HCEC 1CT (cell line): ENCODE results near the gene COMT.

Source experiments
- DNase-seq: peaks from one replicate; pipeline ENCODE4 v3.0.0-alpha.2; 2017

The COMT gene

DNA sequence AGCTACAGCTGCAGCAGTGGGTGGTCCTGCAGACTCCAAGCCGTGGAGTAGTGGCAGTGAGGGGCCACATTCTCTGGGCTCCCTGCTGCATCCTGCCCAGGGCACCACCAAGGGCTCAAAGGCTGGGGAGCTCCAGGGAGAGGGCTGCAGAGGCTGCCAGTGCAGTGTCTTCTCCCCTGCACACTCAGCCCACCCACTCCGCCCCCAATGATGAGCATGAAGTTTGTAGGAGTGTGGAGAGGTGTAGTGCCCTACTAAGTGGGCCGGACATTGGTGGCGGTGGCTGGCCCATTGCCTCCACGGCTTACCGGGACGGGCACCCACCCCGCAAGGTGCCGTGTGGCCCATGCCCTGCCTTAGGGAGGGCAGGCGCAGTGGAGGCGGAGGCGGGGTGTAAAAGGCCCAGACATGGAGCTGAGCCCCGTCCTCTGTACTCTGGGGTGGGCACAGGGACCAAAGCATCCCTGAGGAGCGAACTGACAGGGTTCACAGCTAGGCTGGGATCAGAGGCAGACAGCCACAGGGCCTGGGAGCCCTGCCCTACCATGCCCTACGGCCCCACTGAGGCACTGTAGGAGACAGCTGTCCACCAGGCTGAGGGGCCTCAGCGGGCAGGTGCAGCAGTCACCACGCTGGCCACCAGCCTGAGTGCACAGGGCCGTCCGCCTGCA lies 56.1 kb downstream of the COMT start:
- DNase-seq = no peak

- no peak for DNase-seq
These were observed 56.8 kb downstream of the COMT start for GRCh38 chr22:19998232-19998951.

GRCh38 chr22:19998991-19999820 lies 57.6 kb downstream of the COMT start:
- no peak for DNase-seq

DNA sequence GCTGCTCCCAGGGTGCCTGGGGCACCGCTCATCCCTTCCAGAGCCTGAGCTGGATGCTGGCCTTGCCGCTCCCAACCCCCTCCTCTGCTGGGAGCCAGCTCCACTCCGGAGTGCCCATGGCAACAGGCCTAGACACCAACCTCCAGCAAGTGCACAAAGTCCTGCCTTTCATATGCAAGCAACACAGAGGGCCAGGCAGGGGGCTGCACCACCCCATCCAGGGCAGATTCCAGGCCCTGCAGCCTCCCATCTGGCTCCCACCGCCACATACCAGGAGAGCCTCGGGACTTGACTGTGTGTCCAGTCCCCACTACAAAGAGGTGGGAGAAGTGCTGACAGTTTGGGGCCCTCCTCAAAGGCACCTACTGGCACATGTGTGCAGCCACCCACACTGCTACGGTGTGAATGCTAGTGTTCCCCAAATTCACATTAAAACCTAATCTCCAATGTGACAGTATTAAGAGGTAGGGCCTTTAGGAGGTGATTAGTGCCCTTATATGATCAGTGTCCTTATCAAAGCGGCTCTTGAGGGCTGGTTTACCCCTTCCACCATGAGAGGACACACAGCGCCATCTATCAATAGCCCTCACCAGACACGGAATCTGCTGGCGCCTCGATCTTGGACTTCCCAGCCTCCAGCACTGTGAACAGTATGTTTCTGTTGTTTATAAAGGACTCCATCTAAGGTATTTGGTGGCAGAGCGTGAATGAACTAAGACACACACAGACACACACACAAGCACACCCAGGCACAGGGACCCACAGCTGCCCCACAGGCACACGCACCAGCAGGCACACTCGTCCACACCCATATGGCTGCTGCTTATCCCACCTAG lies 58.9 kb downstream of the COMT start:
- DNase-seq = no peak

- DNase-seq = no peak
These were observed 59.6 kb downstream of the COMT start for GRCh38 chr22:20001082-20001638.

GRCh38 chr22:20002128-20002527 lies 60.6 kb downstream of the COMT start:
- DNase-seq = no peak

- no peak for DNase-seq
These were observed 61.1 kb downstream of the COMT start for GRCh38 chr22:20002636-20003035.

DNA sequence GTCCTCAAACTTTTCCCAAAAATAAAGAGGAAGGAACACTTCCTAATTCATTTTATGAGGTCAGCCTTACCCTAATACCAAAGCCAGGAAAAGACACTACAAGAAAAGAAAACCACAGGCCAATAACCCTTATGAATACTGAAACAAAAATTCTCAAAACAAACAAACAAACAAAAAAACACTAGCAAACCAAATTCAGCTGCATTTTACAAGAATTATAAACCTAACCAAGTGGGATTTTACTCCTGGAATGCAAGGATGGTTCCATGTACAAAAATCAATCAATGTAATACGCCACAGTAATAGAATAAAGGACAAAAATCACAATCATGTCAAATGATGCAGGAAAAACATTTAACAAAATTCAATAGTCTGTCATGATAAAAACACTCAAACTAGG lies 61.7 kb downstream of the COMT start:
- DNase-seq = no peak

DNA sequence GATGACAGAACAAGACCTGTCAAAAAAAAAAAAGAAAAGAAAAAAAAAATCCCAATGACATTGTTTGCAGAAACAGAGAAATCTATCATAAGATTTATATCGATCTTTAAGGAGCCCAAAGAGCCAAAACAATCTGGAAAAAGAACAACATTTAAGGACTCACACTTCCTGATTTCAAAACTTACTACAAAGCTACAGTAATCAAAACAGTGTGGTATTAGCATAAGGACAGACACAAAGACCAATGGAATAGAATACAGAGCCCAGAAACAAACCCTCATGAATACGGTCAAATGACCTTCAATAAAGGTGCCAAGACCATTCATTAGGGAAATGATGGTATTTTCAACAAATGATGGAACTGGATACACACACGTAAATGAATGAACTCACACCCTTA lies 62.9 kb downstream of the COMT start:
- DNase-seq = no peak

- DNase-seq = no peak
These were observed 66.8 kb downstream of the COMT start for GRCh38 chr22:20008221-20008995.

GRCh38 chr22:20009018-20009491 lies 67.5 kb downstream of the COMT start:
- DNase-seq = no peak

GRCh38 chr22:20009582-20010306 lies 68.2 kb downstream of the COMT start:
- DNase-seq = no peak

GRCh38 chr22:20010307-20011122 lies 68.9 kb downstream of the COMT start:
- DNase-seq = no peak

GRCh38 chr22:20011123-20011992 lies 69.8 kb downstream of the COMT start:
- no peak for DNase-seq

- DNase-seq = no peak
These were observed 70.6 kb downstream of the COMT start for GRCh38 chr22:20011993-20012740.

GRCh38 chr22:20012741-20013331 lies 71.3 kb downstream of the COMT start:
- no peak for DNase-seq

DNA sequence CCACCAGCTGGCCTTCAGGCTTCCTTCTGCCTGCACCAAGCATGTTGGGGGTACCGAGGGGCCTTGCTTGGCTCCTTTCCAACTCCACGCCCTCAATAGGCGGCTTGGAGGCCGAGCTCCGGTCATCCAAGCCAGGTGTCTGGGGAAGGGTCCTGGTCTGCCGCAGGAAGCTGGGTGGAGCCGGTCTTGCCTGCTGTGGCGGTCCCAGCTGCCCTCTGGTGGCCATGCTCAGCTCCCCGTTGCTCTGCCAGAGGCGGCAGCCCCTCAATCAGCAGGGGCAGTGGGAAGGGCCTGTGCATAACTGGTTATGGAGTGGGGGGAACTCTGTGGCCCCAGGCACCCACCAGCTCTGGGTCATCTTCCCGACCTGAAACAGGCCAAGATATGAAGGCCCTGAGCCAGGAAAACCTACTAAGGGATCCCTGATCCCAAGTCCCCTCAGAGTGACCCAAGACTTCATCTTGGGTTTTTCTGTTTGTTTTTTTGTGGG lies 71.9 kb downstream of the COMT start:
- no peak for DNase-seq
